Activated CD4-positive, CD25-positive, alpha-beta regulatory T cell treated with anti-CD3 and anti-CD28 coated beads, Interleukin-2, amount 50 U/mL, for 16 hours (primary cell): Measurements from ENCODE around the gene CSGALNACT2.

Source experiments
- DNase-seq: peaks from one replicate; pipeline ENCODE4 v3.0.0-alpha.2; 2020; ENCODE audit warnings: low read depth, low spot score

Gene CSGALNACT2

GRCh38 chr10:43111921-43112607 lies 26.2 kb upstream of the CSGALNACT2 start:
- DNase-seq, result no peak

- no peak for DNase-seq
These were observed 25.7 kb upstream of the CSGALNACT2 start for GRCh38 chr10:43112608-43112961.

DNA sequence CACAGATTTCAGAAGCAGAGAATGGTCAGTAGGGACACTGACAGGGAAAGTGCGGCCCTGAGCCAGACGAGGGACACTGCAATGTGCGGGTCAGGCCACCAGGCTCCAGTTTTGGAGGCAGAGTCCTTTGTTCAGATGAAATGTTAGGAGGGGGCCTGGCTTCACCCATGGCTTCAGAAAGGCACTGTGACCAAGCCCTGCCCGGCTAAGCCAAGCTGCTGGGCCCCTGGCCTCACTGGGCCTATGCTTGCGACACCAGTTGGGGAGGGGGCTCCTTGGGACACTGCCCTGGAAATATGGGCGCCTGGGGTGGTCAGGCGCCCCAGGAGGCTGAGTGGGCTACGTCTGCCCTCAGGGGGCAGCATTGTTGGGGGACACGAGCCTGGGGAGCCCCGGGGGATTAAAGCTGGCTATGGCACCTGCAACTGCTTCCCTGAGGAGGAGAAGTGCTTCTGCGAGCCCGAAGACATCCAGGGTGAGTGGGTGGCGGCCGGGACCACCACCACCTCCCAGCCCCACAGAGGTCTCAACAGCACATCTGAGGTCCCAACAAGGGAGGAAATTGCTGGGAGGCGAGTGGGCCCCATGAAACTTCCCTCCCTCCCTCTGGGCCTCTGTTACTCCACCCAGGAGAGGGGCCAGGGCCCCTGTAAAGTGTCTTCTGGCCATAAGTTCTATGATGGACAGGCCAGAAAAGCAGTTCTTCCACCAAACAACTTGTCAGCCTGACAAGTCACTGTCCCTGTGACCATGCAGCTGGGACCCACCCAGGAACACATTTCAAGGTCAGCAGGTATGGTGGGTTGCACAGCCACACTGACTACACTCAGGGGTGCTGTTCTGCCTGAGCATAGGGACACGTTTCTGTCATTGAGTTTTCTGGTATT lies 24.8 kb upstream of the CSGALNACT2 start:
- DNase-seq, result no peak

DNA sequence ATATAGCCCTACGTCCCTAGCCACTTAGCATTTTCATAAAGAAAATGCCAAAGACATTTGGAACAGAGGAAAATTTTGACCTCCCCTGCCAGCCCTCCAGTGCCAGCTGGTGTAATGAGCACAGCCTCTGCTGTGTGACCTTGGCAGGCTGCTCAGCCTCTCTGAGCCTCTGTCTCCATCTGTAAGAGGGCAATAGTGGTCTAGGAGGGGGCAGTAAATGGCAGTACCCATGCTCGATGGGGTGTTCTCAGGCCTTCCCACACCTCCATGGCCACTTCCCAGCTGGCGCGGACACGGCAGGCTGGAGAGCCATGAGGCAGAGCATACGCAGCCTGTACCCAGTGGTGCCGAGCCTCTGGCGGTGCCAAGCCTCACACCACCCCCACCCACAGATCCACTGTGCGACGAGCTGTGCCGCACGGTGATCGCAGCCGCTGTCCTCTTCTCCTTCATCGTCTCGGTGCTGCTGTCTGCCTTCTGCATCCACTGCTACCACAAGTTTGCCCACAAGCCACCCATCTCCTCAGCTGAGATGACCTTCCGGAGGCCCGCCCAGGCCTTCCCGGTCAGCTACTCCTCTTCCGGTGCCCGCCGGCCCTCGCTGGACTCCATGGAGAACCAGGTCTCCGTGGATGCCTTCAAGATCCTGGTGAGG lies 24.0 kb upstream of the CSGALNACT2 start:
- no peak for DNase-seq

DNA sequence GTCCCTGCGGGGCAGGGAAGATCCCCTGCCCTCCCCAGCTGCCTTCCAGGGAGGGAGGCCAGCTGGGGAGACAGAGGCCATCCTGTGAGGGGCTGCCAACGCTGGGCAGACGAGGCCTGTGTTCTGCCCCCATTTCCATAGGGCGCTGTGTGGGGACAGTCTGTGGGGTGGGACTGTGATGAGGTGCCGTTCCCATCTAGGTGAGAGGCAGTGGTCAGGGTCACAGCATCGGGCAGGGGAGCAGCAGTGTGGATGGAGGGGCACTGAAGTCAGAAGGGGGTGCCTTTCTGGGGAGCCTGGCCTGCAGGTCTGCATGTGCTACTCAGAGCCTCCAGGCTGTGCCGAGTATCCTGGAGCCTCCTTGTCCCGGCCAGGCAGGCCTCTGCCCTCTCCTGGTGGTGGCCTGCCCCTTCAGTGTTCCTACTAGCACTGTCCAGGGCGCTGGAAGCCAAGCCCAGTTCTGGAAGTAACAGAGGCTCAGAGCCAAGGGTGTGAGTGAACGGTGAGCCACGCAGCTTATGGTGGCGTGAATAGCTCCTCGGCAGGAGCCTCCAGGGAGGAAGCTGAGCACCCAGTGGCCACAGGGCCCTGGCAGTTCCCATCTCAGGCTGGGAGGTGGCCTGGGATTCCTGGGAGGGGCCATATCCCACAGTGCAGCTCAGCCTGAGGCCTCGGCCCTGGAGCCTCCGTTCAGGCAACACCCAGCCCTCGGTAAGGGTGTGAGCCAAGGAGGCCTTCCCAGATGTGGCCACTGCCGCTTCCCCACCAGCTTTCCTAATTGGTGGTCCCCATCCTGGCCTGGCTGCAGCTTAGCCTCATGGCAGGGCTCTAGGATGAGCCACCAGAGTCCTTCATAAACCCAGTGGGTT lies 23.3 kb upstream of the CSGALNACT2 start:
- no peak for DNase-seq

GRCh38 chr10:43115881-43116595 lies 22.2 kb upstream of the CSGALNACT2 start:
- DNase-seq, result no peak

- DNase-seq, result no peak
These were observed 21.6 kb upstream of the CSGALNACT2 start for GRCh38 chr10:43116596-43116995.

- DNase-seq, result no peak
These were observed 21.0 kb upstream of the CSGALNACT2 start for GRCh38 chr10:43117031-43117776.

DNA sequence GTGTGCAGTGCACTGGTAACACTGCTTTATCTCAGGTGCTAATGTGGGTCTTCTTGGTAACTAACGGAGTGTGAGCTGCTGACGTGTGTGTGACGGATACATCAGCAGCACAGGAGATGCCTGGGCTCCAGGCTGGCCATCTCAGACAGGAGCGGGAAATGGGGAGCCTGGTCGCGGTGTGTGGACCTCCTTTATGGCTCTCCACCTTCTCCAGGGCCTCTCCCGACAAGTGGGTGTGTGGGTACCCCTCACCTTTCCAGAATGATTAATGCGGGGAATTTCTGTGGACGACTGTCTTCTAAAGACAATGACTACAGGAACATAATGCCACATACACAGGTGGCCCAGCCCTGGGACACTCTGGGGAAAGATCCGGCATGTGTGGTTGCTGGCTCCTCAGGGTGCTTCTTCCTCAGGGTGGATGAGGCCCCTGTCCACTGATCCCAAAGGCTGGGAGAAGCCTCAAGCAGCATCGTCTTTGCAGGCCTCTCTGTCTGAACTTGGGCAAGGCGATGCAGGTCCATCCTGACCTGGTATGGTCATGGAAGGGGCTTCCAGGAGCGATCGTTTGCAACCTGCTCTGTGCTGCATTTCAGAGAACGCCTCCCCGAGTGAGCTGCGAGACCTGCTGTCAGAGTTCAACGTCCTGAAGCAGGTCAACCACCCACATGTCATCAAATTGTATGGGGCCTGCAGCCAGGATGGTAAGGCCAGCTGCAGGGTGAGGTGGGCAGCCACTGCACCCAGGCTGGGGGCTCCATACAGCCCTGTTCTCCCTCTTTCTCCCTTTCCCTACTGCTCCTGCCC lies 20.3 kb upstream of the CSGALNACT2 start:
- DNase-seq, result no peak

GRCh38 chr10:43118631-43119415 lies 19.4 kb upstream of the CSGALNACT2 start:
- no peak for DNase-seq

GRCh38 chr10:43119416-43120115 lies 18.7 kb upstream of the CSGALNACT2 start:
- DNase-seq, result no peak

- DNase-seq, result no peak
These were observed 17.9 kb upstream of the CSGALNACT2 start for GRCh38 chr10:43120116-43120928.

DNA sequence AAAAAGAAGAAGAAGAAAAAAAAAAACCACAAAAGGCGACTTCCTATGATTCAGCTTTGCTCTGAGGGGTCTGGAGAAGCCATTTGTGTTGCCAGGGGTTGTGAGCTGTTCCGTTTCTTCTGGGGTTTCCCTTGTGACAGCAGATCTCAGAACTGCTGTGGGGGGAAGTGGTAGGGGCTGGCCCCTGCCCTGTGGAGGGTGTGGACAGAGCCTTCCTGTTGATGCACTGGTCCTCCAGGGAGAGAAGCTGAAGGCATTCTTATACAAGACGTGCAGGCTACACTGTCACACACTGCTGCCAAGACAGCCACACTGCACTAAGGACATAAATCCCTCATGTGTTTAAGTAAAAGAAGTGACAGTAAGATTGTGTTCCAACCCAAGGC lies 17.3 kb upstream of the CSGALNACT2 start:
- no peak for DNase-seq

- no peak for DNase-seq
These were observed 16.8 kb upstream of the CSGALNACT2 start for GRCh38 chr10:43121444-43121843.

GRCh38 chr10:43122096-43122495 lies 16.1 kb upstream of the CSGALNACT2 start:
- DNase-seq, result no peak

DNA sequence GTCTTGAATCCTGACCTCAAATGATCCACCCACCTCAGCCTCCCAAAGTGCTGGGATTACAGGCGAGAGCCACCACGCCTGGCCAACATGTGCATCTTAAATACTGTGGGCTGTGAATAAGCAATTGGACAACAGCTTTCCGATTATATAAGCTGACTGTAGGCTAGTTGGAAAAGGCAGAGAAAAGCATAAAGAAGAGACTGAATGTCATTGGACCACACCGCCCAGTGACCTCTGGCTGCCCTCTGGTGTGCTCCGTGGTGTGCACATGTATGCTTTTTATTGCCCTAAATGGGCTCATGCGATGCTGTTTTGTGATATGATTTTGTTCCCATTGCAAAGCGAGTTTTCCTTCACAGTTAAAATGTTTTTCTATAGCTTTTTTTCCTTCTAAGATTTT lies 15.4 kb upstream of the CSGALNACT2 start:
- no peak for DNase-seq
